Nasal cavity respiratory epithelium epithelial cell of viscerocranial mucosa (primary cell): ENCODE measurements around the gene AQP10. TPM values are rescaled to one million over a fixed set of nuclear protein-coding genes. Genes with fewer than 3 reads are reported as not detected.

ENCODE experiments used
- total RNA-seq: library from RNA; depleted of rRNA; stranded (reverse); fragments of >200 nt; gene quantifications from 2 replicates; pipeline ENCODE4 v1.2.3, GENCODE V29; 2014

Gene AQP10, protein sequence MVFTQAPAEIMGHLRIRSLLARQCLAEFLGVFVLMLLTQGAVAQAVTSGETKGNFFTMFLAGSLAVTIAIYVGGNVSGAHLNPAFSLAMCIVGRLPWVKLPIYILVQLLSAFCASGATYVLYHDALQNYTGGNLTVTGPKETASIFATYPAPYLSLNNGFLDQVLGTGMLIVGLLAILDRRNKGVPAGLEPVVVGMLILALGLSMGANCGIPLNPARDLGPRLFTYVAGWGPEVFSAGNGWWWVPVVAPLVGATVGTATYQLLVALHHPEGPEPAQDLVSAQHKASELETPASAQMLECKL
- 0.14 TPM in 1 of 2 replicates, not detected in the other for total RNA-seq

DNA sequence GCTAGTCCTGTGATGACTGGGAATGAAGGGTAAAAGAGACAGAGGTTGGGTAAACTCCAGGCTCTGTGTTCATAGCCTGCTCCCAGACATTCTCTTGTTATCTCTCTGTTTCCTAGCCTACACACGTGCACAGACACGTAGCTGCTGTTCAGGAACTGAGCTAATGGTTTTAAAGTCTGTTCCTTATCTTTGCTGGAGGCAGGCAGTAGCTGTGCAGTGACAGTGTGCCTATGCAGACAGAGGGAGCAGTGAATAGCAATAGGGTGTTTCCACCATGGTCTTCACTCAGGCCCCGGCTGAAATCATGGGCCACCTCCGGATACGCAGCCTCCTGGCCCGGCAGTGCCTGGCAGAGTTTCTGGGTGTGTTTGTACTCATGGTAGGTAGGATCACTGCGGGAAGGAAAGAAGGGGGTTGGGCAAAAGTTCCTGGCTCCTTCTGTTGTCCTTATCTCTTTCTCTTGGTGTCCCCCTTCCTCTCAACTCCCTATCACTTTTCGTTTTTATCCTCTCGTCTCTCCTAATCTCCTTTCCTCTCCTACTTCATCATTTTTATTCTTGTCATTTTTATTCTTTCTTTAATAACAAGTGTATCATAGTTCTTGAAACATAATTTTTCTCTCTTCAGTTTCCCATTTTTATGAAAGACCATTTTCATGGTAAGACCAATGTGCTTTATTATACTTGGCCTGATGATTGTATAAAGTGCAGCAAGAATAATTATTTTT lies at the start of gene AQP10:
TSS of gene AQP10 (plus strand) at position 212 of the 727 bp plus-strand sequence. CDS start at position 275, 63 bp downstream.

DNA sequence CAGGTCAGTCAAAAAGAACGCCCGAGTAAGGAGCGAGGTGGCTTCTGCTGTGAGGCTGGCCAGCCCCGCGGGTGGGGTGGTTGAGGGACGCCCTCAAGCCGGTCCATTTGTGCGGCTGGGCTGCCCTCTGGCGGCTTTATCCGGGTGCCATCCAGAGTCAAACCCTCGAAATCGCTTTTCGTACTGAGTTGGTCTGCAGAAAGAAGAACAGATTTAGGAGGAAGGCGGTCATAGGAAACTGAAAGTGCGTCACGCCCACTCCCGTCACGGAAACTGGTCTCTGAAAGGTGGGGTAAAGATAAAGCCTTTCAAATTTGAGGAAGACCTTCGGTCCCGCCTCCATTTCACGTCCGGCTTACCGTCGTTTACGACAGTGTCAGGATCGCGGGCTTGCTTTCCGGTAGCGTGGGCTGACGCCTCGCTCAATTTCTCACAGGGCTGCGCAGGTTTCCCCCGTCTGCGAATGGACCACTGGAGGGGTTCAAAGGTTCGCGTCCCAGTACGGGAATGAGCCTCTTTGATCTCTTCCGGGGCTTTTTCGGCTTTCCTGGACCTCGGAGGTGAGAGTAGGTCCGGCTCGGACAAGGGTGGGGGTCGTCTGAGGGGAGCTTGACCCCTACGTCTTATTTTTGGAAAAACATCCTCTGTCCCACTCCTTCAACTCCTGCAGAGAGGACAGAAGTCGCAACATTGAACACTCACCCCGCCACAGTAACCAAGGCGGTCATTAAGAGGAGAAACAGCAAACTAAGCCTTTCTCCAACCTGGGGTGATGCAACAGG lies 48.5 kb upstream of the AQP10 start, which contains the start of gene HAX1:
TSS of gene HAX1 (plus strand) at position 413 of the 782 bp plus-strand sequence. CDS start at position 508, 95 bp downstream.

DNA sequence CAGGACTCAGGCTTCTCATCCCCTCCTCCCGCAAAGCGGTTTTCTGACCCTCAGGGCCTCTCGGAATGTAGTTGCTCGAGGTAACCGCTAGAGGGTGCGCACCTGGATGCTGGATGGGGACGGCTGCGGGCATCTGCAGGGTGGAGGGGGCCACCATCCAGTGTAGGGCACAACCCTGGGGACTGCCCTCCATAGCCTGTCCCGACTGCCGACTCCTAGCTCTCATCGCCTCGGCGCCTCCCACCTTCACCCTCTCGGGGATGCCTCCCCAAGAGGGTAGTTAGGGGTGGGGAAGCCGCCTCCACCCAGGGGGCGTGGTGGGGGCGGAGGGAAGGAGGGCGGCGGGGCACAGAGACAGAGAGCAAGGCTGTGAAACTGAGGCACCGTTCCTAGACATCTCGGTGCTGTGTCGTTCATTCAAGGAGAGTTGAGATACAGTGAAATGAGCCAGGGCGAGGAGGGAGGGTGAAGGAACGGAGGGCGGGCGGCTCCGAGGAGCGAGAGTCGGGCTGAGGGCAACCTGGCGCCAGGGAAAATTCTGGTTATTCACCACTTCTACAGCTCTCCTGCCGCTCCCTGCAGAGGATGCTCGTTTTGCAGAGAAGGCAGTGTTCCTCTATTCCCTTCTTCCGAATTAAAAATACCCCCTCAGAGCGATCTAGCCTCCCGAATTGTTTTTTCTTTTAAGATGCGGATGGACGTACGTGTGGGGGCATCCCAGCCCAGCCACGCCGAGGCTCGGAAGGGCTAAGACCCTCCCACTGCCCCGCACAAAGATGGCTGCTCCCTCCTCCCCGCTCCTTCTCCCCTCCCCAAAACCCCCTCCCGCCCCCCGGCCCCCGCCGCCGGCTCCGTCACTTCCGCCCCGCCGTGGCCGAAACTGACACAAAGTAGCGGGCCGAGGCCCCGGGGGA lies 4.0 kb downstream of the AQP10 start, which contains the start of gene ATP8B2:
TSS of gene ATP8B2 (plus strand) at position 857 of the 914 bp plus-strand sequence. CDS start 2,617 bp downstream, outside the sequence.

Other genes starting within 250 kb of the AQP10 start
- under 0.01 TPM in 2 replicates for gene NUP210L, start 166.0 kb upstream of the AQP10 start, total RNA-seq
- 166 and 392 TPM in 2 replicates for gene TPM3, start 129.0 kb upstream of the AQP10 start, total RNA-seq
- gene CFAP141, start 114.8 kb upstream of the AQP10 start, total RNA-seq = not detected in 2 replicates
- 29.4 and 81.0 TPM in 2 replicates for gene UBAP2L, start 100.1 kb upstream of the AQP10 start, total RNA-seq
- gene HAX1, start 48.5 kb upstream of the AQP10 start, total RNA-seq = 94.2 and 138 TPM in 2 replicates
- 9.2 and 22.8 TPM in 2 replicates for gene ATP8B2, start 4.4 kb downstream of the AQP10 start, total RNA-seq
- gene IL6R, start 84.2 kb downstream of the AQP10 start, total RNA-seq = 24.3 and 35.8 TPM in 2 replicates
- gene TDRD10, start 181.1 kb downstream of the AQP10 start, total RNA-seq = not detected in 2 replicates
- 0.07 TPM in 1 of 2 replicates, not detected in the other for gene SHE, start 181.3 kb downstream of the AQP10 start, total RNA-seq
- gene UBE2Q1, start 237.6 kb downstream of the AQP10 start, total RNA-seq = 26.3 and 45.6 TPM in 2 replicates
- under 0.01 and 0.07 TPM in 2 replicates for gene CHRNB2, start 246.7 kb downstream of the AQP10 start, total RNA-seq